GM12872 (cell line): Measurements from ENCODE around the gene DENND1C.

Source experiments
- CTCF ChIP-seq: IDR thresholded peaks from 3 replicates; pipeline ENCODE4 v1.5.1; 2011; ENCODE audit warnings: low read depth, mild to moderate bottlenecking, low read length, moderate library complexity; ENCODE audit not compliant: insufficient read depth

The DENND1C gene

GRCh38 chr19:6491802-6492592 is 10.4 kb upstream of the DENND1C start:
- no peak for TF ChIP-seq CTCF

GRCh38 chr19:6490134-6490533 is 8.5 kb upstream of the DENND1C start:
- TF ChIP-seq CTCF: no peak

GRCh38 chr19:6489278-6490061 is 7.9 kb upstream of the DENND1C start:
- TF ChIP-seq CTCF: 0 out of 3 replicates have a peak, but pooled peaks have one; percentile 8

- TF ChIP-seq CTCF: no peak
Observed at GRCh38 chr19:6484831-6485230, 3.2 kb upstream of the DENND1C start.

GRCh38 chr19:6484230-6484629 is 2.6 kb upstream of the DENND1C start:
- no peak for TF ChIP-seq CTCF

GRCh38 chr19:6483235-6483634 is 1.6 kb upstream of the DENND1C start:
- TF ChIP-seq CTCF: no peak

GRCh38 chr19:6482343-6482686 is 728 bp upstream of the DENND1C start:
- no peak for TF ChIP-seq CTCF
